SK-N-SH (cell line): ENCODE data around the gene ALG11. TPM values are rescaled to one million over a fixed set of nuclear protein-coding genes. Genes with fewer than 3 reads are reported as not detected.

Source experiments
- CTCF ChIA-PET: fragments of 300-600, 350-600 bp; formaldehyde crosslinking; extraction: SDS; loops from one replicate; lab custom pipeline; 2021; lab: Yijun Ruan, JAX
- POLR2A ChIA-PET: fragments of 350-600 bp; sonication (Branson Sonifier 250); formaldehyde crosslinking; extraction: SDS; loops from one replicate; lab custom pipeline; 2020; ENCODE audit warnings: antibody characterized with exemption, inconsistent platforms; lab: Yijun Ruan, JAX
- DNase-seq: peaks from one replicate; pipeline ENCODE4 v3.0.0; 2012
- H2AFZ ChIP-seq: fragments of 200-600 bp; sonication (generic); 2 replicates; pipeline ENCODE4 v1.8.1; 2016; ENCODE audit warnings: antibody characterized with exemption, mild to moderate bottlenecking, low read depth
- H3F3A ChIP-seq: fragments of 200-600 bp; sonication (generic); replicated peaks from 2 replicates; pipeline ENCODE3; 2016; ENCODE audit warnings: antibody characterized with exemption, mild to moderate bottlenecking; ENCODE audit not compliant: insufficient read depth
- H3K27ac ChIP-seq, 2 experiments: fragments of 200-500 bp in 1 of 2; fragments of 200-600 bp in 1 of 2; sonication (Bioruptor generic) in 1 of 2; sonication (generic), shearing (Covaris generic) in 1 of 2; 2 replicates each; pipeline versions ENCODE4 v1.5.1 to v1.6.1; 2014 to 2016; ENCODE audit warnings: low read depth in 2 of 2, inconsistent platforms in 1 of 2, low read length in 1 of 2, mild to moderate bottlenecking in 1 of 2, mixed read lengths in 1 of 2
- H3K27me3 ChIP-seq: fragments of 200-600 bp; sonication (generic), shearing (Covaris generic); 2 replicates; pipeline ENCODE4 v1.6.1; 2016; ENCODE audit warnings: mixed run types; ENCODE audit not compliant: insufficient read depth
- H3K36me3 ChIP-seq, 2 experiments: fragments of 200-500 bp in 1 of 2; fragments of 200-600 bp in 1 of 2; sonication (Bioruptor generic) in 1 of 2; sonication (generic) in 1 of 2; replicated peaks in 1 of 2; 2 replicates each; pipeline versions ENCODE3 to v1.5.1; 2014 to 2016; ENCODE audit warnings: low read length in 1 of 2, mild to moderate bottlenecking in 1 of 2; ENCODE audit not compliant: insufficient read depth in 2 of 2, control insufficient read depth in 1 of 2
- H3K4me1 ChIP-seq, 2 experiments: fragments of 200-500 bp in 1 of 2; fragments of 200-600 bp in 1 of 2; sonication (Bioruptor generic) in 1 of 2; sonication (generic), shearing (Covaris generic) in 1 of 2; 2 replicates each; pipeline versions ENCODE4 v1.5.1 to v1.6.1; 2014 to 2016; ENCODE audit warnings: low read depth in 1 of 2, low read length in 1 of 2, mixed run types in 1 of 2; ENCODE audit not compliant: insufficient read depth in 2 of 2, control insufficient read depth in 1 of 2
- H3K4me2 ChIP-seq: fragments of 200-600 bp; sonication (generic), shearing (Covaris generic); 2 replicates; pipeline ENCODE4 v1.6.1; 2017; ENCODE audit warnings: mixed run types
- H3K4me3 ChIP-seq, 2 experiments: fragments of 200-500 bp in 1 of 2; fragments of 200-600 bp in 1 of 2; sonication (Bioruptor generic) in 1 of 2; sonication (generic), shearing (Covaris generic) in 1 of 2; 2 replicates each; pipeline versions ENCODE4 v1.5.1 to v1.8.1; 2014 to 2016; ENCODE audit warnings: low read depth in 2 of 2, inconsistent platforms in 1 of 2, low read length in 1 of 2, mild to moderate bottlenecking in 1 of 2, mixed read lengths in 1 of 2, moderate library complexity in 1 of 2
- H3K79me2 ChIP-seq: fragments of 200-600 bp; sonication (generic); 2 replicates; pipeline ENCODE4 v1.8.1; 2017; ENCODE audit warnings: mild to moderate bottlenecking; ENCODE audit not compliant: insufficient read depth
- H3K9ac ChIP-seq: fragments of 200-600 bp; sonication (generic); 2 replicates; pipeline ENCODE4 v1.6.1; 2017; ENCODE audit warnings: mixed run types
- H3K9me2 ChIP-seq: fragments of 200-600 bp; sonication (generic); 2 replicates; pipeline ENCODE4 v1.6.1; 2017; ENCODE audit warnings: mixed run types
- H3K9me3 ChIP-seq: fragments of 200-600 bp; sonication (generic); 2 replicates; pipeline ENCODE4 v1.6.1; 2017; ENCODE audit warnings: mixed run types, mild to moderate bottlenecking, moderate library complexity
- H4K20me1 ChIP-seq: fragments of 200-600 bp; sonication (generic); 2 replicates; pipeline ENCODE4 v1.6.1; 2017; ENCODE audit warnings: mild to moderate bottlenecking, mixed run types; ENCODE audit not compliant: insufficient read depth
- ELF1 ChIP-seq: IDR thresholded peaks from 2 replicates; pipeline ENCODE4 v1.4.0; 2012
- EP300 ChIP-seq, 2 experiments: IDR thresholded peaks; 2 replicates each; pipeline versions ENCODE4 v1.4.0 to v1.6.1; 2012; ENCODE audit warnings: borderline replicate concordance in 1 of 2, low read depth in 1 of 2, low read length in 1 of 2
- EZH2phosphoT487 ChIP-seq: fragments of 200-600 bp; sonication (generic); IDR thresholded peaks from 2 replicates; pipeline ENCODE4 v1.6.1; 2017; ENCODE audit warnings: low read depth, mixed run types, mild to moderate bottlenecking, antibody characterized with exemption, moderate library complexity, borderline replicate concordance
- FOSL2 ChIP-seq: IDR thresholded peaks from 2 replicates; pipeline ENCODE4 v1.4.0; 2012; ENCODE audit warnings: low read depth, mild to moderate bottlenecking, moderate library complexity, borderline replicate concordance
- FOXM1 ChIP-seq: IDR thresholded peaks from 2 replicates; pipeline ENCODE4 v1.4.0; 2012; ENCODE audit warnings: low read depth, mild to moderate bottlenecking
- GABPA ChIP-seq: IDR thresholded peaks from 2 replicates; pipeline ENCODE4 v1.4.0; 2012; ENCODE audit warnings: low read depth, mild to moderate bottlenecking
- MEF2A ChIP-seq: IDR thresholded peaks from 2 replicates; pipeline ENCODE4 v1.4.0; 2012; ENCODE audit warnings: low read depth, borderline replicate concordance
- MXI1 ChIP-seq: IDR thresholded peaks from 2 replicates; pipeline ENCODE4 v1.6.1; 2012; ENCODE audit warnings: mild to moderate bottlenecking, low read depth, low read length, improper control_type of control experiment
- NRF1 ChIP-seq: IDR thresholded peaks from 2 replicates; pipeline ENCODE4 v1.6.1; 2012; ENCODE audit warnings: low read depth, mild to moderate bottlenecking, low read length
- POLR2AphosphoS5 ChIP-seq: IDR thresholded peaks from 2 replicates; pipeline ENCODE4 v1.6.1; 2012; ENCODE audit warnings: low read depth, low read length
- RXRA ChIP-seq: IDR thresholded peaks from 2 replicates; pipeline ENCODE4 v1.4.0; 2012; ENCODE audit warnings: low read depth, mild to moderate bottlenecking, borderline replicate concordance
- TEAD4 ChIP-seq: IDR thresholded peaks from 2 replicates; pipeline ENCODE4 v1.4.0; 2012; ENCODE audit warnings: mild to moderate bottlenecking, borderline replicate concordance; ENCODE audit not compliant: insufficient read depth
- USF2 ChIP-seq: fragments of 150-350 bp; IDR thresholded peaks from 2 replicates; pipeline ENCODE4 v1.6.1; 2017; ENCODE audit warnings: antibody characterized with exemption, low read length, low read depth, borderline replicate concordance
- WGBS: methylation state at CpG from one replicate; pipeline ENCODE4 v1.1.6; 2017; ENCODE audit warnings: low lambda C conversion rate; 5-methylcytosine and 5-hydroxymethylcytosine counted together
- polyA plus RNA-seq, 3 experiments: library from polyadenylated mRNA; depleted of rRNA; stranded (reverse); fragments of >200 nt; gene quantifications; 2 replicates each; pipeline ENCODE4 v1.2.3, GENCODE V29; 2012
- TF ChIP-seq, protein P1 (sequence below): IDR thresholded peaks from 2 replicates; pipeline ENCODE4 v1.4.0; 2012; ENCODE audit warnings: low read depth, borderline replicate concordance

The ALG11 gene
- polyA plus RNA-seq, 1 of the 3 experiments (the other 2 are of a cell fraction) = 5.0 TPM

DNA sequence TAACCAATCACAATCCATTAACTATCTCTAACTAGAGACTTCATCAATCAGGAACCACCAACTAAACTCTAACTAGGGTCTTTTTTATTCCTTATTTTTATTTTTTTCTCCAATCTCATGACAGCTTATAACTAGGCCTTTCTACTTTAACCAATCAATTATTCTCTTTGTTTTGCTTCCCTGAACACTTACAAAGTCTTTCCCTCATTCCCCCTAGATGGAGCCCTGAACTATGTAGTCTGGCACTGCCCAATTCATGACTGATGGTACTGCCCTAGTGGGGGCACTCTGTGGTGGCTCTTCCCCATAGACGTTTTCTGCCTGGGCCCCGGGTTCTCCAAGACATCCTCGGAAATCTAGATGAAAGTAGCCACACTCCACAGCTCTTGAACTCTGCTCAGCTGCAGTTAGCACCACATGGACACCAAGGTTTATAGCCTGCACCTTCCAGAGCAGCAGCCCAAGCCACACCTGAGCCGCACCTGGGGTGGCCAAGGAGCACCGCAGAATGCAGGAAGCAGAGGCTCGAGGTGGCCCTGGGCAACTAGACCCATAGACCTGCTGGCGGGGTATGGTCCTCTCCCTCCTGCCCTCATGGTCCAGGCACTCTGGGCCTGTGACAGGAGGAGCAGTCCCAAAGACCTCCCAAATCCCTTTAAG is 7.6 kb upstream of the ALG11 start:
- H3K27ac ChIP-seq = no peak overlapping the region
- H3K9ac ChIP-seq = no peak overlapping the region
- H3K9me3 ChIP-seq = no peaks in the 10 kb centered on the region
- TF ChIP-seq NRF1 (no peak), TEAD4 (no peak), MEF2A (no peak), EZH2phosphoT487 (no peak), RXRA (no peak), FOXM1 (no peak), EP300 (IDR thresholded peaks at IDR 0.05; ENCODE audit: borderline replicate concordance in 1 of 2, low read depth in 1 of 2, low read length in 1 of 2) (no peak), POLR2AphosphoS5 (no peak), ELF1 (no peak), FOSL2 (no peak), USF2 (no peak), GABPA (no peak), MXI1 (no peak)
- TF ChIP-seq, protein P1, sequence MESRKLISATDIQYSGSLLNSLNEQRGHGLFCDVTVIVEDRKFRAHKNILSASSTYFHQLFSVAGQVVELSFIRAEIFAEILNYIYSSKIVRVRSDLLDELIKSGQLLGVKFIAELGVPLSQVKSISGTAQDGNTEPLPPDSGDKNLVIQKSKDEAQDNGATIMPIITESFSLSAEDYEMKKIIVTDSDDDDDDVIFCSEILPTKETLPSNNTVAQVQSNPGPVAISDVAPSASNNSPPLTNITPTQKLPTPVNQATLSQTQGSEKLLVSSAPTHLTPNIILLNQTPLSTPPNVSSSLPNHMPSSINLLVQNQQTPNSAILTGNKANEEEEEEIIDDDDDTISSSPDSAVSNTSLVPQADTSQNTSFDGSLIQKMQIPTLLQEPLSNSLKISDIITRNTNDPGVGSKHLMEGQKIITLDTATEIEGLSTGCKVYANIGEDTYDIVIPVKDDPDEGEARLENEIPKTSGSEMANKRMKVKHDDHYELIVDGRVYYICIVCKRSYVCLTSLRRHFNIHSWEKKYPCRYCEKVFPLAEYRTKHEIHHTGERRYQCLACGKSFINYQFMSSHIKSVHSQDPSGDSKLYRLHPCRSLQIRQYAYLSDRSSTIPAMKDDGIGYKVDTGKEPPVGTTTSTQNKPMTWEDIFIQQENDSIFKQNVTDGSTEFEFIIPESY = no peak
- no peak overlapping the region for H2AFZ ChIP-seq
- no peaks in the 10 kb centered on the region for H3F3A ChIP-seq
- WGBS = 78% methylated on average over 4 of the region's 7 CpGs
- no peaks in the 10 kb centered on the region for H3K27me3 ChIP-seq
- no peak for DNase-seq
- no peaks in the 10 kb centered on the region for H3K4me1 ChIP-seq
- no peak overlapping the region for H3K4me3 ChIP-seq
- H3K9me2 ChIP-seq = no peaks in the 10 kb centered on the region
- ChIA-PET POLR2A (interaction anchor here (0.6 kb wide), 1 partner anchor 23 kb away, joined by 3 read pairs; no protein-coding TSS in a partner anchor), CTCF (interaction anchor here (1.2 to 1.4 kb wide), 2 partner anchors 9 to 123 kb away, joined by 3 read pairs; no protein-coding TSS in a partner anchor)
- H3K36me3 ChIP-seq = no peaks in the 10 kb centered on the region
- H4K20me1 ChIP-seq = no peaks in the 10 kb centered on the region
- no peaks in the 10 kb centered on the region for H3K79me2 ChIP-seq
- no peak overlapping the region for H3K4me2 ChIP-seq
